Mammary epithelial cell (primary cell): ENCODE data around the gene RASA1.

Experiments
- EZH2 ChIP-seq: IDR thresholded peaks from 2 replicates; pipeline ENCODE4 v1.6.1; 2012; ENCODE audit warnings: low read length, inconsistent platforms, borderline replicate concordance
- TF ChIP-seq, protein P1 (sequence below), 2 donors: IDR thresholded peaks in 1 of 2; conservative IDR thresholded peaks in 1 of 2; 2 replicates each; pipeline ENCODE4 v1.5.1; 2011 to 2012; ENCODE audit warnings: inconsistent platforms in 2 of 2, low read length in 2 of 2, mild to moderate bottlenecking in 2 of 2, control low read depth in 1 of 2, low read depth in 1 of 2; ENCODE audit not compliant: insufficient read depth in 1 of 2; ENCODE audit errors: extremely low read depth in 1 of 2

DNA sequence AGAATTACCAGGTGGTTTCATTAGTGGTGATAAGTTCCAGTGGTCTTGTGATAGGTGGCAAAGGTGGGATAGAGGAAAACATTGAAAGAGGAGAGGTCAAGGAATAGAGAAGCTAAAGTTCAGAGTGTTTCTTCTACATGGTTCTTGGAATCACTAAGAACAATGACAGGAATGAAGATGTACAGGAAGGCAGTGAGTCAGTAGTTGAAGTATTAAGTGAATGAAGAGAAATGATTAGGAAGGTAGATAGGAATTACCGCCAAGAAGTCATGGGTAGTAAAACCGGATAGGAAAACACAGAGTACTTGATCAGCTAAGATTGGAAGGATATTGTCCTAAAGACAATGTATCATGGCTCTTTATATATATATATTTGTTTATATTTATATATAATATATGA lies 37.9 kb upstream of the RASA1 start:
- TF ChIP-seq, protein P1, sequence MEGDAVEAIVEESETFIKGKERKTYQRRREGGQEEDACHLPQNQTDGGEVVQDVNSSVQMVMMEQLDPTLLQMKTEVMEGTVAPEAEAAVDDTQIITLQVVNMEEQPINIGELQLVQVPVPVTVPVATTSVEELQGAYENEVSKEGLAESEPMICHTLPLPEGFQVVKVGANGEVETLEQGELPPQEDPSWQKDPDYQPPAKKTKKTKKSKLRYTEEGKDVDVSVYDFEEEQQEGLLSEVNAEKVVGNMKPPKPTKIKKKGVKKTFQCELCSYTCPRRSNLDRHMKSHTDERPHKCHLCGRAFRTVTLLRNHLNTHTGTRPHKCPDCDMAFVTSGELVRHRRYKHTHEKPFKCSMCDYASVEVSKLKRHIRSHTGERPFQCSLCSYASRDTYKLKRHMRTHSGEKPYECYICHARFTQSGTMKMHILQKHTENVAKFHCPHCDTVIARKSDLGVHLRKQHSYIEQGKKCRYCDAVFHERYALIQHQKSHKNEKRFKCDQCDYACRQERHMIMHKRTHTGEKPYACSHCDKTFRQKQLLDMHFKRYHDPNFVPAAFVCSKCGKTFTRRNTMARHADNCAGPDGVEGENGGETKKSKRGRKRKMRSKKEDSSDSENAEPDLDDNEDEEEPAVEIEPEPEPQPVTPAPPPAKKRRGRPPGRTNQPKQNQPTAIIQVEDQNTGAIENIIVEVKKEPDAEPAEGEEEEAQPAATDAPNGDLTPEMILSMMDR (conservative IDR thresholded peaks at IDR 0.05 in 1 of 2, IDR thresholded peaks at IDR 0.05 in 1 of 2; ENCODE audit: extremely low read depth in 1 of 2, insufficient read depth in 1 of 2, low read depth in 1 of 2, low read length in 2 of 2) = no peak
- no peak for TF ChIP-seq EZH2
